Adrenal gland (tissue), 12 donors: Measurements from ENCODE around the gene THPO. TPM values are rescaled to one million over a fixed set of nuclear protein-coding genes. Genes with fewer than 3 reads are reported as not detected.

Experiments
- DNase-seq, 7 donors: peaks; one replicate each; pipeline ENCODE4 v3.0.0-alpha.2; 2019 to 2020
- H3K27ac ChIP-seq, 5 donors: fragments of 200-600 bp; sonication (generic) in 4 of 5; 1 replicate in 3 of 5; 2 replicates in 2 of 5; pipeline versions ENCODE4 v1.5.1 to v1.8.0; 2016 to 2020; ENCODE audit warnings: mild to moderate bottlenecking in 1 of 5
- H3K27me3 ChIP-seq: fragments of 200-600 bp; 2 replicates; pipeline ENCODE4 v1.8.0; 2021
- H3K36me3 ChIP-seq, 2 donors: fragments of 200-600 bp; replicated peaks in 1 of 2; 1 replicate in 1 of 2; 2 replicates in 1 of 2; pipeline versions ENCODE4 v1.5.1 to v1.8.0; 2018 to 2022
- H3K4me1 ChIP-seq, 2 donors: fragments of 200-600 bp; replicated peaks in 1 of 2; 1 replicate in 1 of 2; 2 replicates in 1 of 2; pipeline versions ENCODE4 v1.5.1 to v1.8.0; 2018 to 2021
- H3K4me3 ChIP-seq, 4 donors: fragments of 200-600 bp; sonication (generic) in 3 of 4; one replicate each; pipeline ENCODE4 v1.5.1; 2016 to 2018
- H3K9me3 ChIP-seq, 3 donors: fragments of 200-600 bp; sonication (generic) in 1 of 3; replicated peaks in 1 of 3; 1 replicate in 2 of 3; 2 replicates in 1 of 3; pipeline versions ENCODE4 v1.5.1 to v1.8.0; 2016 to 2021
- POLR2A ChIP-seq, 2 donors: fragments of 450-650 bp; IDR thresholded peaks; one replicate each; pipeline ENCODE4 v1.6.1; 2017; ENCODE audit warnings: antibody characterized with exemption in 2 of 2, mild to moderate bottlenecking in 2 of 2, moderate library complexity in 1 of 2
- WGBS, 4 donors: extraction: QIAGEN DNeasy Blood & Tissue Kit in 2 of 4; methylation state at CpG; one replicate each; pipeline versions ENCODE4 v1.1.5 to v1.1.7; 2013 to 2017; 5-methylcytosine and 5-hydroxymethylcytosine counted together
- intact Hi-C, 2 donors: fragments of 100-400 bp; cut with DNase I; formaldehyde crosslinking; loops; one replicate each; pipeline versions ENCODE4 v1.14.1 to v1.15.0; 2022 to 2023
- polyA plus RNA-seq, 3 donors: library from polyadenylated mRNA; stranded (reverse); fragments of 200-250 nt in 2 of 3; fragments of 350-450 nt in 1 of 3; fragmentation: Illumina TruSeq in 1 of 3; extraction: RNeasy Lipid Tissue Mini Kit (QIAGEN cat#74804) in 1 of 3; gene quantifications; one replicate each; pipeline ENCODE4 v1.2.3, GENCODE V29; 2013 to 2014
- total RNA-seq, 9 donors: library from RNA; depleted of rRNA in 4 of 9; stranded (reverse); fragments of >200 nt in 4 of 9; fragments of 120-200 nt in 1 of 9; fragmentation: NEBNext Ultra II Directional in 1 of 9; extraction: Animal tissue kit (Norgen Biotek cat#: 25700) in 1 of 9; gene quantifications; one replicate each; pipeline versions ENCODE4 v1.1.0 to v1.2.4, GENCODE V29; 2013 to 2023
- TF ChIP-seq, protein P1 (sequence below), 6 experiments: fragments of 450-650 bp in 4 of 6; fragments of 200-600 bp in 2 of 6; sonication (generic) in 1 of 6; IDR thresholded peaks; 1 replicate in 5 of 6; 2 replicates in 1 of 6; pipeline versions ENCODE4 v1.5.1 to v1.8.0; 2016 to 2021; ENCODE audit warnings: antibody characterized with exemption in 6 of 6, mild to moderate bottlenecking in 2 of 6, moderate library complexity in 1 of 6
- donor health status: healthy with polysubstance abuse.
- donor health status: Bipolar disorder and iron deficiency.
- donor health status: DM: yes; HTN: yes; CAD: no.
- donor health status: DM: no; HTN: no; CAD: no.
- donor health status: DM: no; HTN: no; CAD: no.
- donor health status: DM: yes; HTN: yes; CAD: no.

THPO gene
- total and polyA plus RNA-seq, 12 donors, result 0.11 to 5.3 (median 2.2) TPM; not detected in 3

DNA sequence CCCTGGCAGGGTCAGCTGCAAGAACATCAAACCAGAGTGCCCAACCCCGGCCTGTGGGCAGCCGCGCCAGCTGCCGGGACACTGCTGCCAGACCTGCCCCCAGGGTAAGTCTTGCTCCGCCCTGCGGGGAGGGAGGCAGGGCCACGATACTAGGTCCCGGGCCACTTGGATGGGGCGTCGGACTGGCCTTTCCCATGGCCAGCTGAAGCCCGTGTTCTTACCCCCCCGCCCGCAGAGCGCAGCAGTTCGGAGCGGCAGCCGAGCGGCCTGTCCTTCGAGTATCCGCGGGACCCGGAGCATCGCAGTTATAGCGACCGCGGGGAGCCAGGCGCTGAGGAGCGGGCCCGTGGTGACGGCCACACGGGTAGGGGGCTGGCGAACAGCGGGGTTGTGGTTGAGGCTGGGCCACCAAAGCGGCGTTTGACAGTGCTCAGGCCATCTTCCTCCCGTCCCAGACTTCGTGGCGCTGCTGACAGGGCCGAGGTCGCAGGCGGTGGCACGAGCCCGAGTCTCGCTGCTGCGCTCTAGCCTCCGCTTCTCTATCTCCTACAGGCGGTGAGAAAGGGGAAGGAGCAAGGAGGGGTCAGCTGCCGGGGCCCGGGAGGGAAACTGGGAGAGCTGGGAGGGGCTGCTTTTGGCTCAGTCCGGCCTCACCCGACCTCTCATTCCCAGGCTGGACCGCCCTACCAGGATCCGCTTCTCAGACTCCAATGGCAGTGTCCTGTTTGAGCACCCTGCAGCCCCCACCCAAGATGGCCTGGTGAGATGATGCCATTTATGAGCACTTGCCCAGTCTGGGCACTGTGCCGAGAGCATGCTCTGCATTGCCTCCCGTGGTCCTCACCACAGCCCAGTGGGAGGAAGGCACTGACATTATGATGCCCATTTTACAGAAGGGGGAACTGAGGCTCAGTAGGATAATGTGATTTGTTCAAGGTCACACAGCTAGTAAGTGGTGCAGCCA is 3.5 kb upstream of the THPO start:
- intact Hi-C loops, result no loop called here

DNA sequence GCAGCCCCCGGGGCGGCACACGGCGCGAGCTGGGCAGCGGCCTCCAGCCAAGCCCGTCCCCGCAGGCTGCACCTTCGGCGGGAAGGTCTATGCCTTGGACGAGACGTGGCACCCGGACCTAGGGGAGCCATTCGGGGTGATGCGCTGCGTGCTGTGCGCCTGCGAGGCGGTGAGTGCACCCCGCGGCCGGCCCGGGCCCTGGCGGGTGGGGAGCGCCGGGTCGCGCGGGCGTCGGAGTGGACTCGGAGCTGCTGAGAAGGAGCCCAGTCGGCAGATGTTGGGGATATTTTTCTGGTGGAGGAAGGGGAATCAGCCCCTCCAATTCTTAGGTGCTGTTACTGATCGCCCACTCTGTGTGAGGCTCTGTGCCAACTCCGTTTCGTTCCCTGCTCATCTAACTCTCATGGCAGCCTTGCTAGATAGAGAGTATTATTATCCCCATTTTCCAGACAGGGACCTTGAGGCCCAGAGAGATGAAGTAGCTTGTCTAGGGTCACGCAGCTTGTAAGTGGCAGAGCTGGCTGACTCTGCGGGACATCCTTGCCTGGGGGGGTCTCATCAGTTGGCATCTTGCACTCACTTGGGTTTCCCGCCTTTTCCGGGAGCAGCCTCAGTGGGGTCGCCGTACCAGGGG is 2.7 kb upstream of the THPO start:
- DNase-seq, result no peak
- peaks cover 8 to 27% of the 10 kb centered on the region in 2 donors for H3K4me1 ChIP-seq
- peak overlapping the region in 1 of 5 donors; percentile 88 for H3K27ac ChIP-seq
- peak overlapping the region in 2 of 4 donors; percentile 10 to 87 for H3K4me3 ChIP-seq
- intact Hi-C loops, result no loop called here
- WGBS, 4 donors, result 3 to 13% (median 4%) methylated on average over 3 to 42 of the region's 42 CpGs
- H3K9me3 ChIP-seq, result no peaks in the 10 kb centered on the region
- TF ChIP-seq POLR2A (IDR thresholded peaks at IDR 0.05), result no peak
- TF ChIP-seq, protein P1, sequence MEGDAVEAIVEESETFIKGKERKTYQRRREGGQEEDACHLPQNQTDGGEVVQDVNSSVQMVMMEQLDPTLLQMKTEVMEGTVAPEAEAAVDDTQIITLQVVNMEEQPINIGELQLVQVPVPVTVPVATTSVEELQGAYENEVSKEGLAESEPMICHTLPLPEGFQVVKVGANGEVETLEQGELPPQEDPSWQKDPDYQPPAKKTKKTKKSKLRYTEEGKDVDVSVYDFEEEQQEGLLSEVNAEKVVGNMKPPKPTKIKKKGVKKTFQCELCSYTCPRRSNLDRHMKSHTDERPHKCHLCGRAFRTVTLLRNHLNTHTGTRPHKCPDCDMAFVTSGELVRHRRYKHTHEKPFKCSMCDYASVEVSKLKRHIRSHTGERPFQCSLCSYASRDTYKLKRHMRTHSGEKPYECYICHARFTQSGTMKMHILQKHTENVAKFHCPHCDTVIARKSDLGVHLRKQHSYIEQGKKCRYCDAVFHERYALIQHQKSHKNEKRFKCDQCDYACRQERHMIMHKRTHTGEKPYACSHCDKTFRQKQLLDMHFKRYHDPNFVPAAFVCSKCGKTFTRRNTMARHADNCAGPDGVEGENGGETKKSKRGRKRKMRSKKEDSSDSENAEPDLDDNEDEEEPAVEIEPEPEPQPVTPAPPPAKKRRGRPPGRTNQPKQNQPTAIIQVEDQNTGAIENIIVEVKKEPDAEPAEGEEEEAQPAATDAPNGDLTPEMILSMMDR (IDR thresholded peaks at IDR 0.05), result no peak
- H3K36me3 ChIP-seq, result no peaks in the 10 kb centered on the region
- H3K27me3 ChIP-seq, result peaks cover 8% of the 10 kb centered on the region

More for the DNA sequence above, 3.5 kb upstream of the THPO start:
- Histone ChIP-seq H3K4me1 (peaks cover 8 to 27% of the 10 kb centered on the region in 2 donors), H3K36me3 (no peaks in the 10 kb centered on the region), H3K9me3 (no peaks in the 10 kb centered on the region), H3K27me3 (peaks cover 8% of the 10 kb centered on the region), H3K4me3 (peak overlapping the region in 1 of 4 donors; percentile 87), H3K27ac (peak overlapping the region in 1 of 5 donors; percentile 88)
- WGBS, 4 donors, result 29 to 52% (median 40%) methylated on average over 12 to 55 of the region's 55 CpGs
- TF ChIP-seq, protein P1 (IDR thresholded peaks at IDR 0.05), result no peak
- TF ChIP-seq POLR2A (IDR thresholded peaks at IDR 0.05), result no peak
- DNase-seq, result peak in 5 of 7 donors; percentile 37 to 63 (median 59)

DNA sequence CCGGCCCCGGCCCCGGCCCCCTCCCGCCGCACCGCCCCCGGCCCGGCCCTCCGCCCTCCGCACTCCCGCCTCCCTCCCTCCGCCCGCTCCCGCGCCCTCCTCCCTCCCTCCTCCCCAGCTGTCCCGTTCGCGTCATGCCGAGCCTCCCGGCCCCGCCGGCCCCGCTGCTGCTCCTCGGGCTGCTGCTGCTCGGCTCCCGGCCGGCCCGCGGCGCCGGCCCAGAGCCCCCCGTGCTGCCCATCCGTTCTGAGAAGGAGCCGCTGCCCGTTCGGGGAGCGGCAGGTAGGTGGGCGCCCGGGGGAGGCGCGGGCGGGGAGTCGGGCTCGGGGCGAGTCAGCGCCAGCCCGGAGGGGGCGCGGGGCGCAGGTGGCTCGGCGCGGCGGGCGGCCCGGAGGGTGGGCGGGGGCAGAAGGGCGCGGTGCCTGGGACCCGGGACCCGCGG is 2.2 kb upstream of the THPO start:
- Histone ChIP-seq H3K9me3 (no peaks in the 10 kb centered on the region), H3K4me3 (peak overlapping the region in 2 of 4 donors; percentile 10 to 87), H3K36me3 (no peaks in the 10 kb centered on the region), H3K4me1 (peaks cover 8 to 27% of the 10 kb centered on the region in 2 donors), H3K27ac (peak overlapping the region in 1 of 5 donors; percentile 88), H3K27me3 (peaks cover 8% of the 10 kb centered on the region)
- 0% methylated on average over 44 to 47 of the region's 62 CpGs; no CpG with 5 or more reads in 2 of the 4 donors for WGBS, 4 donors
- TF ChIP-seq POLR2A (IDR thresholded peaks at IDR 0.05), result no peak
- TF ChIP-seq, protein P1 (IDR thresholded peaks at IDR 0.05), result no peak
- peak; percentile 62 to 82 (median 69) for DNase-seq
- intact Hi-C loops, result no loop called here
